Gastrocnemius medialis (tissue), 4 donors: ENCODE measurements around the gene PWP2. TPM values are rescaled to one million over a fixed set of nuclear protein-coding genes. Genes with fewer than 3 reads are reported as not detected.

ENCODE experiments used
- ATAC-seq, 2 donors: fragments of 150-250 bp; one replicate each; pipeline ENCODE4 v1.9.1; 2016
- DNase-seq, 2 donors: peaks; one replicate each; pipeline ENCODE4 v3.0.0-alpha.2; 2019
- H3K27ac ChIP-seq, 4 donors: fragments of 200-600 bp; sonication (generic); 1 replicate in 1 of 4; 2 replicates in 3 of 4; pipeline ENCODE4 v1.5.1; 2016 to 2018; ENCODE audit warnings: mild to moderate bottlenecking in 2 of 4, moderate library complexity in 1 of 4
- H3K27me3 ChIP-seq, 3 donors: fragments of 200-600 bp; sonication (generic) in 2 of 3; 1 replicate in 1 of 3; 2 replicates in 2 of 3; pipeline versions ENCODE4 v1.5.1 to v1.6.0; 2016 to 2019; ENCODE audit warnings: mild to moderate bottlenecking in 1 of 3, moderate library complexity in 1 of 3
- H3K36me3 ChIP-seq, 2 donors: fragments of 200-600 bp; sonication (generic) in 1 of 2; one replicate each; pipeline ENCODE4 v1.5.1; 2017 to 2018
- H3K4me1 ChIP-seq, 2 donors: fragments of 200-600 bp; sonication (generic) in 1 of 2; one replicate each; pipeline ENCODE4 v1.5.1; 2016 to 2017; ENCODE audit warnings: mild to moderate bottlenecking in 2 of 2
- H3K4me3 ChIP-seq, 4 donors: fragments of 200-600 bp; sonication (generic) in 3 of 4; 1 replicate in 1 of 4; 2 replicates in 3 of 4; pipeline ENCODE4 v1.5.1; 2016 to 2019; ENCODE audit warnings: mild to moderate bottlenecking in 2 of 4
- H3K9me3 ChIP-seq, 3 donors: fragments of 200-600 bp; sonication (generic) in 2 of 3; 1 replicate in 1 of 3; 2 replicates in 2 of 3; pipeline ENCODE4 v1.5.1; 2016 to 2019
- CTCF ChIP-seq, 5 experiments: fragments of 450-650 bp in 3 of 5; fragments of 200-600 bp in 2 of 5; sonication (generic) in 2 of 5; IDR thresholded peaks in 4 of 5; conservative IDR thresholded peaks in 1 of 5; 1 replicate in 4 of 5; 2 replicates in 1 of 5; pipeline ENCODE4 v1.5.1; 2016 to 2019; ENCODE audit warnings: antibody characterized with exemption in 5 of 5, mild to moderate bottlenecking in 3 of 5, moderate library complexity in 3 of 5
- POLR2A ChIP-seq, 2 donors: fragments of 450-650 bp; IDR thresholded peaks; one replicate each; pipeline ENCODE4 v1.6.1; 2017; ENCODE audit warnings: antibody characterized with exemption in 2 of 2, mild to moderate bottlenecking in 2 of 2, moderate library complexity in 2 of 2
- in situ Hi-C, 4 donors: fragments of 200-750 bp; cut with MboI; loops; one replicate each; pipeline versions ENCODE4 v1.15.0 to v1.8.0; 2017; ENCODE audit warnings: low sequenced_read_pairs in 4 of 4
- intact Hi-C: fragments of 100-400 bp; cut with DNase I; formaldehyde crosslinking; loops from one replicate; pipeline ENCODE4 v1.15.1; 2023; ENCODE audit warnings: low total_unique reads
- total RNA-seq, 4 donors: library from RNA; depleted of rRNA; stranded (reverse); fragments of >200 nt; gene quantifications; one replicate each; pipeline versions ENCODE4 v1.1.0 to v1.2.3, GENCODE V29; 2016

The PWP2 gene
- total RNA-seq, 4 donors from 2014 or later = 3.9 to 19.2 (median 7.9) TPM

- Histone ChIP-seq H3K4me3 (no peak overlapping the region), H3K9me3 (no peaks in the 10 kb centered on the region), H3K27ac (no peak overlapping the region), H3K4me1 (no peaks in the 10 kb centered on the region), H3K27me3 (no peaks in the 10 kb centered on the region), H3K36me3 (peaks cover 0 to 39% of the 10 kb centered on the region in 2 donors)
- no peak for TF ChIP-seq POLR2A (IDR thresholded peaks at IDR 0.05)
- no peak for TF ChIP-seq CTCF (IDR thresholded peaks at IDR 0.05 in 4 of 5, conservative IDR thresholded peaks at IDR 0.05 in 1 of 5)
- in situ Hi-C loops = no loop called here
- intact Hi-C loops = no loop called here
- DNase-seq = no peak
- no peak for ATAC-seq
Observed at GRCh38 chr21:44062380-44062779, 44.8 kb upstream of the PWP2 start.

GRCh38 chr21:44063151-44063912, 43.9 kb upstream of the PWP2 start:
- H3K4me3 ChIP-seq = no peak overlapping the region
- H3K36me3 ChIP-seq = peaks cover 0 to 32% of the 10 kb centered on the region in 2 donors
- H3K4me1 ChIP-seq = no peaks in the 10 kb centered on the region
- in situ Hi-C loops (no loop called here), intact Hi-C loops (no loop called here)
- no peaks in the 10 kb centered on the region for H3K9me3 ChIP-seq
- DNase-seq (no peak), ATAC-seq (no peak)
- no peak overlapping the region for H3K27ac ChIP-seq
- no peaks in the 10 kb centered on the region for H3K27me3 ChIP-seq
- TF ChIP-seq POLR2A (IDR thresholded peaks at IDR 0.05) (no peak), CTCF (IDR thresholded peaks at IDR 0.05 in 4 of 5, conservative IDR thresholded peaks at IDR 0.05 in 1 of 5) (no peak)

- TF ChIP-seq POLR2A (IDR thresholded peaks at IDR 0.05) (no peak), CTCF (IDR thresholded peaks at IDR 0.05 in 4 of 5, conservative IDR thresholded peaks at IDR 0.05 in 1 of 5) (no peak)
- Histone ChIP-seq H3K27me3 (no peaks in the 10 kb centered on the region), H3K36me3 (peaks cover 0 to 22% of the 10 kb centered on the region in 2 donors), H3K9me3 (no peaks in the 10 kb centered on the region), H3K4me3 (no peak overlapping the region), H3K4me1 (no peaks in the 10 kb centered on the region), H3K27ac (no peak overlapping the region)
- ATAC-seq (no peak), DNase-seq (no peak)
- intact Hi-C loops = no loop called here
- in situ Hi-C loops = no loop called here
Observed at GRCh38 chr21:44064852-44065403, 42.3 kb upstream of the PWP2 start.

- intact Hi-C loops = no loop called here
- ATAC-seq = no peak
Observed at GRCh38 chr21:44065428-44065827, 41.8 kb upstream of the PWP2 start.

More at GRCh38 chr21:44065428-44065827, 41.8 kb upstream of the PWP2 start:
- H3K36me3 ChIP-seq = peaks cover 0 to 22% of the 10 kb centered on the region in 2 donors
- no peaks in the 10 kb centered on the region for H3K27me3 ChIP-seq
- H3K4me1 ChIP-seq = no peaks in the 10 kb centered on the region
- in situ Hi-C loops = no loop called here
- H3K4me3 ChIP-seq = no peak overlapping the region
- no peak for DNase-seq
- H3K9me3 ChIP-seq = no peaks in the 10 kb centered on the region
- TF ChIP-seq CTCF (IDR thresholded peaks at IDR 0.05 in 4 of 5, conservative IDR thresholded peaks at IDR 0.05 in 1 of 5) = no peak
- no peak for TF ChIP-seq POLR2A (IDR thresholded peaks at IDR 0.05)
- H3K27ac ChIP-seq = no peak overlapping the region
